K562 (cell line): ENCODE results near the gene GJC2. TPM values are rescaled to one million over a fixed set of nuclear protein-coding genes. Genes with fewer than 3 reads are reported as not detected.

Source experiments
- BMI1 ChIP-seq: fragments of 150-350 bp; IDR thresholded peaks from 2 replicates; pipeline ENCODE4 v1.6.1; 2014; ENCODE audit warnings: low read length
- E2F6 ChIP-seq, 2 experiments: IDR thresholded peaks; 2 replicates each; pipeline ENCODE4 v1.6.1; 2011; ENCODE audit warnings: borderline replicate concordance in 1 of 2, control low read depth in 1 of 2, low read depth in 1 of 2, low read length in 1 of 2, mild to moderate bottlenecking in 1 of 2, mixed read lengths in 1 of 2, moderate library complexity in 1 of 2; ENCODE audit not compliant: insufficient read depth in 1 of 2, insufficient read length in 1 of 2, poor library complexity in 1 of 2, severe bottlenecking in 1 of 2; ENCODE audit errors: extremely low read depth in 1 of 2
- EHMT2 ChIP-seq: fragments of 450-650 bp; IDR thresholded peaks from 2 replicates; pipeline ENCODE4 v1.6.1; 2018; ENCODE audit warnings: antibody characterized with exemption
- EWSR1 ChIP-seq: fragments of 450-650 bp; IDR thresholded peaks from 2 replicates; pipeline ENCODE4 v1.6.1; 2018; ENCODE audit warnings: borderline replicate concordance, mild to moderate bottlenecking, low read depth, moderate library complexity; ENCODE audit not compliant: partially characterized antibody
- GTF2B ChIP-seq: IDR thresholded peaks from 2 replicates; pipeline ENCODE4 v1.6.1; 2011; ENCODE audit not compliant: insufficient read length; ENCODE audit errors: extremely low read depth
- HBP1 ChIP-seq: fragments of 450-650 bp; formaldehyde crosslinking; IDR thresholded peaks from 2 replicates; pipeline ENCODE4 v1.4.0; 2022; ENCODE audit warnings: missing genetic modification characterization
- JUNB ChIP-seq: fragments of 450-650 bp; formaldehyde crosslinking; conservative IDR thresholded peaks from 2 replicates; pipeline ENCODE4 v1.4.0; 2020; ENCODE audit warnings: mild to moderate bottlenecking
- KAT8 ChIP-seq: fragments of 450-650 bp; IDR thresholded peaks from 2 replicates; pipeline ENCODE4 v1.6.1; 2016; ENCODE audit warnings: low read depth, mild to moderate bottlenecking
- KLF13 ChIP-seq: fragments of 450-650 bp; IDR thresholded peaks from 2 replicates; pipeline ENCODE4 v1.6.1; 2016; ENCODE audit warnings: missing genetic modification characterization, low read depth, mild to moderate bottlenecking, missing compliant biosample characterization, moderate library complexity, borderline replicate concordance
- MXI1 ChIP-seq: IDR thresholded peaks from 2 replicates; pipeline ENCODE4 v1.6.1; 2011; ENCODE audit warnings: low read depth, mild to moderate bottlenecking, improper control_type of control experiment, low read length
- NFE2 ChIP-seq: IDR thresholded peaks from 2 replicates; pipeline ENCODE4 v1.6.1; 2014; ENCODE audit warnings: antibody characterized with exemption, low read depth
- NFYB ChIP-seq: IDR thresholded peaks from 2 replicates; pipeline ENCODE4 v1.6.1; 2011; ENCODE audit warnings: mild to moderate bottlenecking, moderate library complexity; ENCODE audit not compliant: insufficient read length; ENCODE audit errors: extremely low read depth
- NKRF ChIP-seq: fragments of 450-650 bp; IDR thresholded peaks from 2 replicates; pipeline ENCODE4 v1.6.1; 2016; ENCODE audit warnings: borderline replicate concordance
- RFX5 ChIP-seq: IDR thresholded peaks from 2 replicates; pipeline ENCODE4 v1.6.1; 2011; ENCODE audit warnings: low read depth, mild to moderate bottlenecking, improper control_type of control experiment, low read length
- RUNX1 ChIP-seq: sonication (generic); IDR thresholded peaks from 2 replicates; pipeline ENCODE4 v1.6.1; 2016; ENCODE audit warnings: antibody characterized with exemption, low read depth
- TAF1 ChIP-seq: IDR thresholded peaks from 2 replicates; pipeline ENCODE4 v1.6.1; 2011; ENCODE audit warnings: mild to moderate bottlenecking, low read length, moderate library complexity; ENCODE audit not compliant: insufficient read depth, control insufficient read depth, severe bottlenecking; ENCODE audit errors: extremely low read depth
- TAF7 ChIP-seq: fragments of 450-650 bp; IDR thresholded peaks from 2 replicates; pipeline ENCODE4 v1.6.1; 2016; ENCODE audit warnings: missing genetic modification characterization, missing compliant biosample characterization
- TARDBP ChIP-seq: fragments of 450-650 bp; IDR thresholded peaks from 2 replicates; pipeline ENCODE4 v1.6.1; 2016
- TCF7L2 ChIP-seq: fragments of 150-350 bp; IDR thresholded peaks from 2 replicates; pipeline ENCODE4 v1.6.1; 2016; ENCODE audit warnings: low read depth, mild to moderate bottlenecking, low read length, moderate library complexity
- TEAD1 ChIP-seq, 2 experiments: fragments of 450-650 bp in 1 of 2; sonication (generic) in 1 of 2; formaldehyde crosslinking; IDR thresholded peaks; 2 replicates each; pipeline versions ENCODE4 v1.4.0 to v1.8.0; 2020 to 2022; ENCODE audit warnings: mild to moderate bottlenecking in 2 of 2, missing genetic modification reagents in 1 of 2
- XRCC5 ChIP-seq: fragments of 200-400 bp; formaldehyde crosslinking; IDR thresholded peaks from 2 replicates; pipeline ENCODE4 v1.6.1; 2017; ENCODE audit warnings: low read depth, mild to moderate bottlenecking, low read length
- ZNF175 ChIP-seq: fragments of 200-800 bp; sonication (Bioruptor generic); IDR thresholded peaks from 2 replicates; pipeline ENCODE4 v1.6.1; 2016; ENCODE audit warnings: low read depth, mild to moderate bottlenecking, missing genetic modification characterization, missing compliant biosample characterization
- ZNF695 ChIP-seq: fragments of 450-650 bp; formaldehyde crosslinking; IDR thresholded peaks from 2 replicates; pipeline ENCODE4 v1.4.0; 2020; ENCODE audit warnings: mild to moderate bottlenecking, moderate library complexity
- polyA plus RNA-seq, 8 experiments: library from polyadenylated mRNA; depleted of rRNA in 4 of 8; stranded (reverse) in 5 of 8; unstranded in 3 of 8; fragments of >200 nt; fragmentation: Nextera tagmentation in 2 of 8; fragmentation: Illumina TruSeq in 1 of 8; extraction: Ambion mirVana in 2 of 8; extraction: Trizol in 1 of 8; gene quantifications; 2 replicates each; pipeline versions ENCODE4 v1.2.1 to v1.2.3, GENCODE V29; 2011 to 2014; ENCODE audit warnings: inconsistent platforms in 1 of 8, missing spikeins in 1 of 8
- total RNA-seq, 7 experiments: library from RNA; depleted of rRNA in 6 of 7; stranded (reverse); fragments of >200 nt in 6 of 7; fragmentation: Illumina TruSeq in 2 of 7; extraction: Trizol in 2 of 7; gene quantifications; 2 replicates each; pipeline versions ENCODE4 v1.2.1 to v1.2.3, GENCODE V29; 2011 to 2021; ENCODE audit warnings: low replicate concordance in 1 of 7

GJC2 gene
- total and polyA plus RNA-seq, 9 of the 15 experiments (the other 6 are each of a cell fraction or from before 2014, with no cell fraction given) = 0.03 to 0.62 (median 0.11) TPM; not detected in 2

- TF ChIP-seq GTF2B (no peak), TAF1 (peak; percentile 98), NKRF (no peak), KAT8 (no peak), ZNF695 (no peak), NFYB (no peak), TEAD1 (CRISPR knock-in tag; IDR thresholded peaks at IDR 0.05) (peak in 1 of 2 experiments; percentile 87; a peak in 2 of 4 replicates), TCF7L2 (no peak), JUNB (peak; percentile 100), TARDBP (peak; percentile 96), RUNX1 (peak; percentile 56; the same call in 1 of the 2 replicates), KLF13 (tag) (peak; percentile 93), NFE2 (no peak; the same call in 1 of the 2 replicates), MXI1 (0 out of 2 replicates have a peak, but pooled peaks have one; percentile 17), BMI1 (peak; percentile 33; the same call in 1 of the 2 replicates), HBP1 (CRISPR knock-in tag) (no peak; the same call in 1 of the 2 replicates), XRCC5 (peak; percentile 89), EWSR1 (no peak), TAF7 (tag) (no peak), RFX5 (no peak), ZNF175 (CRISPR knock-in tag) (peak; percentile 92; the same call in 1 of the 2 replicates), E2F6 (IDR thresholded peaks at IDR 0.05; ENCODE audit: borderline replicate concordance in 1 of 2, extremely low read depth in 1 of 2, insufficient read depth in 1 of 2, insufficient read length in 1 of 2, low read depth in 1 of 2, low read length in 1 of 2, poor library complexity in 1 of 2, severe bottlenecking in 1 of 2) (peak; percentile 39 to 94), EHMT2 (no peak)
Measured at GRCh38 chr1:228165372-228166169, 15.8 kb downstream of the GJC2 start, which contains the start of gene IBA57 (continued).
